WTC11 (cell line): ENCODE data around the gene PAQR9. TPM values are rescaled to one million over a fixed set of nuclear protein-coding genes. Genes with fewer than 3 reads are reported as not detected.
A peak's percentile ranks its signal among the peaks of the same experiment; 100 is the strongest.

Experiments
- ARID4B ChIP-seq: sonication (generic); formaldehyde crosslinking; IDR thresholded peaks from 2 replicates; pipeline ENCODE4 v1.8.0; 2023; ENCODE audit warnings: missing genetic modification reagents, mild to moderate bottlenecking, borderline replicate concordance
- ATF1 ChIP-seq: sonication (generic); formaldehyde crosslinking; IDR thresholded peaks from 2 replicates; pipeline ENCODE4 v1.8.1; 2023; ENCODE audit warnings: mild to moderate bottlenecking, moderate library complexity, missing genetic modification reagents
- ATF6 ChIP-seq: sonication (generic); formaldehyde crosslinking; IDR thresholded peaks from 2 replicates; pipeline ENCODE4 v1.8.1; 2023; ENCODE audit warnings: mild to moderate bottlenecking, missing genetic modification reagents
- CREM ChIP-seq: sonication (generic); formaldehyde crosslinking; IDR thresholded peaks from 2 replicates; pipeline ENCODE4 v1.8.1; 2022; ENCODE audit warnings: mild to moderate bottlenecking, missing genetic modification reagents, moderate library complexity
- E2F4 ChIP-seq: sonication (generic); formaldehyde crosslinking; IDR thresholded peaks from 2 replicates; pipeline ENCODE4 v1.8.1; 2022; ENCODE audit warnings: low read depth, mild to moderate bottlenecking, moderate library complexity, missing genetic modification reagents, borderline replicate concordance
- ETV6 ChIP-seq: sonication (generic); formaldehyde crosslinking; IDR thresholded peaks from 2 replicates; pipeline ENCODE4 v1.8.1; 2022; ENCODE audit warnings: mild to moderate bottlenecking, missing genetic modification reagents
- FOXP4 ChIP-seq: sonication (generic); formaldehyde crosslinking; IDR thresholded peaks from 2 replicates; pipeline ENCODE4 v1.8.0; 2022; ENCODE audit warnings: mild to moderate bottlenecking, missing genetic modification reagents
- HMGA2 ChIP-seq: fragments of 250-450 bp; sonication (Bioruptor Pico); IDR thresholded peaks from 2 replicates; pipeline ENCODE4 v1.4.0; 2021; ENCODE audit warnings: mild to moderate bottlenecking, moderate library complexity
- JUN ChIP-seq: sonication (generic); formaldehyde crosslinking; IDR thresholded peaks from 2 replicates; pipeline ENCODE4 v1.8.0; 2023; ENCODE audit warnings: mild to moderate bottlenecking, missing genetic modification reagents
- MXD4 ChIP-seq: fragments of 250-450 bp; sonication (Bioruptor Pico); IDR thresholded peaks from 2 replicates; pipeline ENCODE4 v1.8.0; 2021; ENCODE audit warnings: mild to moderate bottlenecking, moderate library complexity, borderline replicate concordance
- NFATC4 ChIP-seq: fragments of 250-450 bp; sonication (Bioruptor Pico); IDR thresholded peaks from 2 replicates; pipeline ENCODE4 v1.9.0; 2021; ENCODE audit warnings: mild to moderate bottlenecking
- NFE2L1 ChIP-seq: sonication (generic); formaldehyde crosslinking; IDR thresholded peaks from 2 replicates; pipeline ENCODE4 v1.8.1; 2023; ENCODE audit warnings: missing genetic modification reagents
- NR3C1 ChIP-seq: sonication (generic); formaldehyde crosslinking; conservative IDR thresholded peaks from 2 replicates; pipeline ENCODE4 v1.8.1; 2023; ENCODE audit warnings: low read depth, mild to moderate bottlenecking, missing genetic modification reagents
- SMAD3 ChIP-seq: sonication (generic); formaldehyde crosslinking; IDR thresholded peaks from 2 replicates; pipeline ENCODE4 v1.8.0; 2022; ENCODE audit warnings: missing genetic modification reagents, mild to moderate bottlenecking, borderline replicate concordance
- TEAD4 ChIP-seq: sonication (generic); formaldehyde crosslinking; IDR thresholded peaks from 2 replicates; pipeline ENCODE4 v1.8.0; 2022; ENCODE audit warnings: mild to moderate bottlenecking, missing genetic modification reagents
- ZBTB21 ChIP-seq: sonication (generic); formaldehyde crosslinking; IDR thresholded peaks from 2 replicates; pipeline ENCODE4 v1.8.1; 2023; ENCODE audit warnings: mild to moderate bottlenecking, missing genetic modification reagents, borderline replicate concordance
- ZNF121 ChIP-seq: sonication (generic); formaldehyde crosslinking; IDR thresholded peaks from 2 replicates; pipeline ENCODE4 v1.8.0; 2023; ENCODE audit warnings: missing genetic modification reagents
- ZNF219 ChIP-seq: sonication (generic); formaldehyde crosslinking; IDR thresholded peaks from 2 replicates; pipeline ENCODE4 v1.8.0; 2023; ENCODE audit warnings: missing genetic modification reagents, mild to moderate bottlenecking, borderline replicate concordance
- ZNF281 ChIP-seq: sonication (generic); formaldehyde crosslinking; IDR thresholded peaks from 2 replicates; pipeline ENCODE4 v1.8.0; 2023; ENCODE audit warnings: mild to moderate bottlenecking, missing genetic modification reagents
- ZNF423 ChIP-seq: fragments of 250-450 bp; sonication (Bioruptor Pico); IDR thresholded peaks from 2 replicates; pipeline ENCODE4 v2.1.2; 2022; ENCODE audit warnings: mild to moderate bottlenecking, moderate library complexity
- ZNF532 ChIP-seq: fragments of 250-450 bp; sonication (Bioruptor Pico); IDR thresholded peaks from 2 replicates; pipeline ENCODE4 v1.9.0; 2021; ENCODE audit warnings: mild to moderate bottlenecking, borderline replicate concordance
- total RNA-seq: library from RNA; stranded (reverse); gene quantifications from 3 replicates; pipeline ENCODE4 v1.2.3, GENCODE V29; 2021

The PAQR9 gene
- total RNA-seq, 1 experiment from 2014 or later: 2.0 TPM

GRCh38 chr3:142962520-142963233 is 797 bp downstream of the PAQR9 start (continued):
- TF ChIP-seq FOXP4: peak; percentile 82
- TF ChIP-seq ZNF281 (CRISPR knock-in tag): no peak
- peak; percentile 2; the same call in 1 of the 2 replicates for TF ChIP-seq E2F4
- no peak for TF ChIP-seq NFATC4 (CRISPR knock-in tag)
- TF ChIP-seq NFE2L1: peak; percentile 2; the same call in 1 of the 2 replicates
- TF ChIP-seq JUN (CRISPR knock-in tag): peak; percentile 80
- TF ChIP-seq ATF1 (CRISPR knock-in tag): no peak
- no peak for TF ChIP-seq ATF6 (CRISPR knock-in tag)
- peak; percentile 75 for TF ChIP-seq SMAD3
- no peak for TF ChIP-seq ZNF423 (CRISPR knock-in tag)
- no peak for TF ChIP-seq HMGA2 (CRISPR knock-in tag)
- TF ChIP-seq MXD4 (CRISPR knock-in tag): no peak
- peak; percentile 92 for TF ChIP-seq ARID4B (CRISPR knock-in tag)
- peak; percentile 60; the same call in 1 of the 2 replicates for TF ChIP-seq ZNF219 (CRISPR knock-in tag)
- TF ChIP-seq ETV6: 0 out of 2 replicates have a peak, but pooled peaks have one; percentile 62
- TF ChIP-seq TEAD4 (CRISPR knock-in tag): no peak
- peak; percentile 68; the same call in 1 of the 2 replicates for TF ChIP-seq NR3C1 (CRISPR knock-in tag)
- TF ChIP-seq ZNF121 (CRISPR knock-in tag): 0 out of 2 replicates have a peak, but pooled peaks have one; percentile 32
- no peak for TF ChIP-seq ZNF532
- TF ChIP-seq CREM: peak; percentile 68; the same call in 1 of the 2 replicates
- TF ChIP-seq ZBTB21 (CRISPR knock-in tag): peak; percentile 78; the same call in 1 of the 2 replicates
